GM10847 (cell line): ENCODE measurements around the gene VPS50.

Source experiments
- POLR2A ChIP-seq: IDR thresholded peaks from 2 replicates; pipeline ENCODE4 v1.6.1; 2011; ENCODE audit not compliant: insufficient read length; ENCODE audit errors: extremely low read depth

VPS50 gene

GRCh38 chr7:93361853-93362252, 129.7 kb downstream of the VPS50 start:
- TF ChIP-seq POLR2A = no peak

DNA sequence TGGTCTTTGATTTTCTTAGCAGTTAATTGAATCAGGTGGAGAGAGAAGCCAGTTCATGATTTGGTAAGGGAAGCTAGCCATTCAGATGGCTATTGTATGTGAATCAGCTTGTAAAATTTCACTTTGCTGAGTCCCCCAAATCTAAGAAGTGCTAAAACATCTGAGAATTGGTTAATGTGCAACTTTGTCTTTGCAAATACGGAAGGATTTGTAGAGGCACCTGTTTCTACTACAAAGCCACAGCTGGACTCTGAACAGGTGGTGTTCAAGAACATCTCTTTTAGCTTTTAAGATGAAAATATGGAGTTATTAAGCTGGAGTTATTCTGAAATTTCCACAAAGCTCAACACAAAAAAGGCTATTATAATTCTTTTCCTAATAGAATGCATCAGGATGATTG, 132.6 kb downstream of the VPS50 start:
- TF ChIP-seq POLR2A = no peak

DNA sequence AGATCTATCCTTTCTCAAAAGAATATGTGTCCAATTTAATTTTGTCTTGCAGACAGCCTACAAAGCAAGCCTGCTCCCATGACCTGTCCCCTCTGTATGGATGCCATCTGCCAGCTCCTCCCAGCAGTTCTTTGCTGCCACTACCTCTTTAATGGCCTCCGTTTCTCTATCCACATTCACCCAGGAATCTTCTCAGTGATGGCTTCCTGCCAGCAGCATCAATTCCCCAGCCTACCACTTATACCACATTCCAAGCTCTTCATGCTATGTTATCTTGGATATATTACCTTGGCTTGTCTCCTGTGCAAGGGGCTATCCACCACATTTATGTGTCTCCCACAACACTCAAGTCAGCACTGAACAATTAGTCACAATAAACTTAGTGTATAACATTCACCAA, 133.2 kb downstream of the VPS50 start:
- no peak for TF ChIP-seq POLR2A

GRCh38 chr7:93366816-93367215, 134.7 kb downstream of the VPS50 start:
- no peak for TF ChIP-seq POLR2A

- TF ChIP-seq POLR2A = no peak
Observed at GRCh38 chr7:93367254-93367653, 135.1 kb downstream of the VPS50 start.

DNA sequence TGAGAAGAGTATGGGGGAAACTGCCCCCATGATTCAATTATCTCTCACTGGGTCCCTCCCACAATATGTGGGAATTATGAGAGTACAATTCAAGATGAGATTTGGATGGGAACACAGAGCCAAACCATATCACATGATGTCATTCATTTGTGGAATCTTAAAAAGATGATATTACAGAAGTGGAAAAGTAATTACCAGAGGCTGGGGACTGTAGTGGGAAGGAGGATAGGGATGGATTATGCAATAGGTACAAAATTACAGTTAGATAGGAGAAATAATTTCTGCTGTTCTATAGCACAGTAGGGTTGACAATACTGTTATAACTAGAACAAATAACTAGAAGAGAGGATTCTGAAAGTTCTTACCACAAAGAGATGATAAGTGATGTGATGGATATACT, 141.4 kb downstream of the VPS50 start:
- no peak for TF ChIP-seq POLR2A

DNA sequence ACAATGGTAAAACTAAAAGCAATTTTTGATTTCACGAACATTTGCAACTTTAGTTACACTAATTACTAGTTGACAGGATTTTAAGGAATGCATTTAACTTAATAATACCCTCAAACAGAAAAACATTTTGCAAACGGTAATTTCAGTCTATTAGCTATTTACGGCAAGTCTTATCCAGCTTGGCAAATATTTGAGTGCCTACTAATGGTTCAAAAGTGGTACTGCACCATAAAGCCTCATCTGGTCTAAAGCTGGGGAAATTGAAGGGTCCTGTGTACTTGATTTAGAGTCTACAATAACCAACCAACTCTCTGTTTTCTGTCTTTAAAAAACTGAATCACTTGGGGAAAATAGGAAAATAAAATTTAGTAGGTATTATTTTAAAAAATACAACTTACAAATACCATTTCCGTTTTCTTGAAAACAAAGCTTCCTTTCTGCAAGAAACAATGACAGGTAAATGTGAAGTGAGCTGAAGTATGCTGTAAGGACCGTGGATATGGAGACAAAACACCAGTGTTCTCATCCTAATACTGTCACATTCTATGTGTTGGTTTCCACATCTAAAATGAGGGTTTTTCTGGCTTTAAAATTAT, 142.3 kb downstream of the VPS50 start:
- TF ChIP-seq POLR2A = no peak

GRCh38 chr7:93375603-93376002, 143.4 kb downstream of the VPS50 start:
- TF ChIP-seq POLR2A = no peak

- TF ChIP-seq POLR2A = no peak
Observed at GRCh38 chr7:93378131-93378760, 146.1 kb downstream of the VPS50 start.

- TF ChIP-seq POLR2A = no peak
Observed at GRCh38 chr7:93382362-93382761, 150.2 kb downstream of the VPS50 start.

DNA sequence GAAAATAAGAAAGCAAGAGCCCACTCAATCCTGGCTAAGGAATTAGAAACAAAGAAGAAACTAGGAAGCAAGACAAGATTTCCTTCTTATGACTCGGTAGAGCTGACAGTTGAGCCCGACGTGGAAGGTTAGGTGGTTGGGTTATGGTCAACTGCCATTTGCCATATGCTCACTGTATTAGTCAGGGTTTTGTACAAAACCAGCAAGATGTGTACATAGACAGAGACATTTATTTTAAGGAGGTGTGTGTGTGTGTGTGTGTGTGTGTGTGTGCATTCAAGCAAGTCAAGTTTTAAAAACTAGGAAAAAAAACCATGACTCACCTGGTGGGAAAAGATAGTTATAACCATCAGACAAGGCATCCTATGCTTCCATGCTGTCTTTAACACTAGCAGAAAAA, 158.5 kb downstream of the VPS50 start:
- TF ChIP-seq POLR2A = no peak

DNA sequence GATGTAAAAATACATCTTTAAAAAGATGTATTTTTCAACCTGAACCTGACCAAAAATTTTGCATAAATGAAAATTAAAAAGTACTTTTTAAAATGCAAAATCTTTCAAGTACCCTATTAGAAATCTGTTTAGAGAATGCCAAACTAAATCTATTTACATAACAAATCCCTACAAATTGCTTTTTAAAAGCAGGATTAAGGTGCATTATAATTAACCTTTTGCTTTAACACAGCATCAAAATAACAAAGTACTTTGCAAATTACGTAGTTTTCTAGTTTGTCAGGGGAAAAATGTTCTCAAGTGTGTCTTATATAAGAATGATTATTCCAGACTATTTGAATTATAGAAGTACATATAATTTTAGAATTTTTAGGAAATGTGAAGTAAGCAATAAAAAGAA, 160.8 kb downstream of the VPS50 start:
- no peak for TF ChIP-seq POLR2A

DNA sequence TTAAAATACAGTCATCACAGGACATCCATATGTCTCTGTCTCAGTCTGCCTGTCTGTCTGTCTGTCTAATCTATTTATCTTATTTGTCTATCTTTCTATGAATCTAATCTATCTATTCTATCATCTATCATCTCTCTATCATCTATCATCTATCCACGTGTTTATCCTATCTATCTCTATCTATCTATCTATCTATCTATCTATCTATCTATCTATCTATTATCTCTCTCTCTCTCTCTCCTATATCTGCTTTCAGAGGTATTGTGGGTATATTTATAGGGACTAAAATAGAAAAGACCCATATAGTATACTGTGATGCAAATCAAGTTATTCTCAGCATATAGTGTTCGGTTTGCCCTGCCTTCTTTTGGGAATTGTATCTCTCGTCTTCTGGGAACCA, 167.5 kb downstream of the VPS50 start:
- TF ChIP-seq POLR2A = no peak

GRCh38 chr7:93402944-93403343, 170.8 kb downstream of the VPS50 start:
- no peak for TF ChIP-seq POLR2A

- no peak for TF ChIP-seq POLR2A
Observed at GRCh38 chr7:93407239-93407638, 175.1 kb downstream of the VPS50 start.

DNA sequence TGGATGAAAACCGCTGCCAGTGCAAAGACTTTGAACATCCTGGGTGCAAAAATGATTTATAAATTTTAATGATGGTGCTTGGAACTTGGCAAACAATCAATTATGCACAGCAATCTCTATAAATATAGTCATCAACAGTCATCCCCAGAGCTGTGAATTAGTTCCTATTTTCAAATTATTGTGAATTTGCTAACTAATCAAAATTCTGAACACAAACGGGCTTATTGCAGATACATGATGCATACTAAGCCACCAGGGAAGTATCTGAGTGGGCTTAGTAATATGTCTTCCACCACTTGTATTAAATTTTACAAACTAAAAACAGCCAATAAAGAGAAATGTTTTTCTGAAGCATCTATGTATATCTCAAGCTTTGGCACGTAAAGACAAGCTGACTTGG, 177.2 kb downstream of the VPS50 start:
- TF ChIP-seq POLR2A = no peak
